ENCODE results near the gene PER2. TPM values are rescaled to one million over a fixed set of nuclear protein-coding genes. Genes with fewer than 3 reads are reported as not detected.

PER2 gene
- total RNA-seq, 1 donor from 2014 or later, result 29.8 TPM

GRCh38 chr2:238267341-238267710 is 21.1 kb downstream of the PER2 start:
- DNase-seq (ENCODE audit: low spot score), result no peak

- no peak for DNase-seq (ENCODE audit: low spot score)
Observed at GRCh38 chr2:238265605-238266004, 22.8 kb downstream of the PER2 start.

DNA sequence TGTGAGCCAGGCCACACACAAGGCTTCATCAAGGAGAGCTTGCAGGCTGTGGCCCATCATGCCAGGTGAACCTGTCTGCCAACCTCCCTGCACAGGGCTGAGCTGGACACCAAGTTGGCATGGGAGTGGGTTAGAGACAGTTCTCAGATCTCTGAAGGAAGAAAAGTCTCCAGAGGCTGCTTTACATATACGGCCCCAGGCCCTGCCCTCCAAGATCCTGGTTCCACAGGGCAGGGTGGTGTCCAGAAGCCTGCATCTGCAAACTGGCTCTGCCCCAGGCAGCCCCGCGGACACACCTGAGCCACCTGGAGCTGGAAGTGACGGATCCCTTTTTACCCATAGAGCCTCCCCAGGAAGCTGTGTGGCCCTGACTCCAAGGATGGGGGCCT is 24.3 kb downstream of the PER2 start:
- DNase-seq (ENCODE audit: low spot score), result no peak

DNA sequence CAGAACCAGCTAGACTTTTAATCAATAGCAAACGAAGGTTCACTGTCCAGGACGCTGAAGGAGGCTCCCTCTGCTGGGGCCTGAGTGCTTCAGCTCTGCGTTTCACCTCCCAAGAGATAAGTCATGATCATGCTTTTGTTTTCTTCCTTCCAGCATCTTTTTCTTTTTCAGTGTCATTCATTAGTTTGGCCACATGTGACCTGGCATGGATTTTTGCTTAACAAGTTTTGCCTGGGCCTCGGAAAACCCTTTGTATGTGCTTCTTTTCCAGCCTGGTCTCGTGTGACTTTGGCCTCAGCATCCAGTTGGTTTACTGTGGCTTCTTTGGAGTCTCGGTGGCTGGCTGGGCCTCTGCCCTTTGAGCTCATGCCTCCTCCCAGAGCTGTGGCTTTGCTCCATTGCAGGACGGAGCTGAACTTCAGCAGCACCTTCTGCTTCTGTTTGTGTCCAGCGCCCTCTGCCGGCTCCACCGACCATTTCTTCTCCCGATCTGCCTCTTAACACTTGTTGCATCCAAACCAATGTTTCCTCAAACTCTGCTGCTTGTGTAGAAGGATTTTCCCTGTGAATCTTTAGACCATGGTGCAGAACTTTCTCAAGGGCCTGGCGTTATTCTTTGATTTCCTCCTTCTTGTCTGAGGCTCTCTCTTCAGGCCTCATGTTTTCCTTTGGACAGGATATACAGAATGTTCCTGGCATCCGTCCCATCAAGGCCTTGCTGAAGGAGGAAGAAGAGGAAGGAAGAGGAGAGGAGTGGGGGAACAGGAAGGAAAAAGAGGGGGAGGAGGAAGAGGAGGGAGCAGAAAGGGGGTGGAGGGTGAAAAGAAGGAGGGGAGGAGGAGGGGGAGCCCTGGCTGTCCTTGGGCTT is 25.0 kb downstream of the PER2 start:
- DNase-seq (ENCODE audit: low spot score), result peak; percentile 94

DNA sequence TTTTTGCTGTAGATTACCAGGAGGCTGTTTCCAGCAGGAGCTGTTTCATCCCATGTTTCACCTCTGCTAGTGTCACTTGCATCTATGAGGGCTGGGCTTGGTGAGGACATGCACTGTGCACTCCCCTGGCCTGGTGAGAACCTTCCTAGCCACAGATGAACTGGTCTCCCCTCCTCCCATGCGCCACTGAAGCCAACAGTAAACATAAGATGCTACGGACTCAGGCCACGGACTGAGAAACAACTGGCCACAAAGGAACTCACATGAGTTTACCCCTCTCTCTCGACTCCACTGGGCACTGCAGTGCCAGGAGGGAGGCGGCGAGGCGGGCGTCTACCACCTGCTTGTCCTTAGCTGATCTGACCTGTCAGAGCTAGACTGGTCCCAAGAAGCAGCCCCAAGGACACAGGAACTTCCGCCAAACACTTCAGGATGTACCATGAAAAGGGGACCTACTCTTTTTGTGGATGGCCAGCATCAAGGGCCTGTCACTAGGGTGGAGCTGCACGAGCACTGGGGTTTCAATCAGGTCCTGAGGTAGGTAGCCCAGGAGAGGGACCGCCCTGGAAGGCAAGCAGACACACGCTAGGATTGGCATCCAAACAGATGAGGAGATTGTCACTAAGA is 25.8 kb downstream of the PER2 start:
- no peak for DNase-seq (ENCODE audit: low spot score)

DNA sequence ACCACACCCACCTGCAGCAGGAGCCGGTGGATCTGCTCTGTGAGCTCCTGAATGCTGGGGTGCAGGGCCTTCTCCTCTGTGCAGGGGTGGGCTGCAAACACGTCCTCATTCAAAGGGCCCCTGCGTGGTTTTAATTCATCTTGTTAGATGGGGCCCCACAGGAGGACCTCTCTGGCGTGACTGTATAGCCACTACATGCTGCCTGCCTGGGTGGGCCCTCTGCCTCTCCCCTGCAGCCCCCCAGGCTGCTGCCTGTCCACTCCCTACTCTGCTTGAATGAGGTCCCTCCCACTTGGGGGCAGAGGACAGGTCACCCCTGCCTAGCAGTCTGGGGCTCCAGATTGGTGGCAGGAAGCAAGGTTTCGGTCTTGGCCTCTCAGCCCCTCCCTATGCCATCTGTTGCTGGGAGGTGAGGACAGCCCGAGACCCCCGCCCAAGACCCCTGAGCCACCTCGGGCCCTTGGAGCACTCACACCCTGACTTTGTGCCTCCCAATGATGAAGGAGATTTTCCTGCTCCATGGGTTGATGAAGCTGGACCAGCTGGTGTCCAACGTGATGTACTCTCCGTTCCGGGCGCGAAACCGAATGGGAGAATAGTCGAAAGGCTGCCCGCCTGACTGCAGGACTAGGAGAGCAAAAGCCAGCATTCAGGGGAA is 26.6 kb downstream of the PER2 start:
- DNase-seq (ENCODE audit: low spot score), result no peak

GRCh38 chr2:238260883-238261282 is 27.5 kb downstream of the PER2 start:
- no peak for DNase-seq (ENCODE audit: low spot score)

DNA sequence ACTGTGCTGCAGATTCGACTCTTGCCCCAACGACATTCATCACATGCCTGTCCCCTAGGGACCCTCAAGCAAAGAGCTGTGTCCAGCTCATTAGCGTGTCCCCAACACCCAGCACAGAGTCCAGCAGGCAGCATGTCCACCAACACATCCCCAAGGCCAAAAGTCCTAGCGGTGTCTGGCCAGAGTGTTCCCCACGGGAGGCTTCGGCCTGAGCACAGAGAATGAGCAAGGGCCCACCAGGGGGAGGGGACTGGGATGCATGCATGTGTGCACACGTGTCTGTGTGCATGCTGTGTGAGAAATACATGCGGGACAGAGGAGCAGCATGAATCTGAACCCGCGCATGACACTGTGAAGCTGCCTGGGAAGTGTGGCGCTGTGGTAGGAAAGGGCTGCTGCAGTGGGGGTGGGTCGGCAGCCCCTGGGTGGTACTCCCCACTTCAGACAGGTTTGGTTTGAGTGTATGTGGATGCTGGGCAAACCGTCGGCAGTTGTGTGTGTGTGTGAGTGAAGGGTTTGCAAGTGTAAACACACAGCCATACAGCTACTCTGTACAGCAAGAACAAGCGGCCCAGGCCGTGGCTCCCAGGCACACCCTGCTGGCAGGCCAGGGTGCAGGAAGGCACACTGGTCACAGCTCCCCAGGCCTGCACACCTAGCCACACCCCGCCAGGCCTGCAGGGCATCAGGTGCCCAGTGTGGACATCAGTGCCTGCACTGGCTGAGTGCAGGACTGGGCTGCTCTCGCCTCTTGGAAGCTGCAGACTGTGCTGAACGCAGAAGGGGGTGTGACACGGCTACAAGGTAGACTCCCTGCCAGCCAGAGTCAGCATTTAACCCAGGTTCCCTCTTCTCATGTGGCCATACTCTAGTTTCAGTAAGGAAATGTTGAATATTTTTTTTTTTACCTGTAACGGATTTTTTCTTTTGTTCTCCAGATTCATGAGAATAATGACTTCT is 29.1 kb downstream of the PER2 start:
- DNase-seq (ENCODE audit: low spot score), result no peak

- no peak for DNase-seq (ENCODE audit: low spot score)
Observed at GRCh38 chr2:238257786-238258700, 30.4 kb downstream of the PER2 start.

GRCh38 chr2:238256594-238257104 is 31.8 kb downstream of the PER2 start:
- DNase-seq (ENCODE audit: low spot score), result peak; percentile 83

DNA sequence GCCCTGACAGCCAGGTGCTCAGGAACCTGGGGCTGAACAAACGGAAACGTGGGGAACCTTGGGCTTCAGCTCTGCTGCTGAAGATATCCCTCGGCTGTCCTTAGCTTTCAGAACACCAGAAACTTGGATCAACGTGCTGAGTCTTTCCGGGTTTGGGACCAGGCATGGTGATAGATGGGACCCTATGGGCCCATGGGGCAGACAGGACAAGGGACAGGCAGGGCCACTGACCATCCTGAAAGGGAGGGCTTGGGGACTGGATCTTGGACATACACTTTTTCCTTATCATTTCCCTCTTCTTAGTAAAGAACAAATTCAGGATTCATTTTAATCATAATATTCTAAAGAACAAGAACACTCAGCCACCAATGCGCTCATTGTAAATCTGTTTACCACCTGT is 32.3 kb downstream of the PER2 start:
- no peak for DNase-seq (ENCODE audit: low spot score)

DNA sequence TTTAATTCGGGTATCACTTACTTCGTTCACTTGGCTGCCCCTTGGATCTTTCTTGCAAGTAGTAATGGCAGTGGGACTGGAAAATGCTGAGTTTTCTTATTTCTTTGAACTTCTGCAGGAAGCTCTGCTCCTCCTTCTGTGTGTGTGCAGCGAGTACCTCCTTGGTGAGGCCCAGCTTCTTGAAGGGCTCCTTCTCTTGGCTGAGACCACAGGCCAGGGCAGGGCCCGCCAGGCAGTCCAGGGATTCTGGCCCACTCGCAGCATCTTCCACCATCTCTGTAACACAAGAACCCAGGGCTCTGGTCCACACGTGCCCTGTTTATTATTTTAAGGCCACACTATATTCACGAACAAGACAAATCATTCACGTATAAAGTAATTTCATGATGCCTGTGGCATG is 32.8 kb downstream of the PER2 start:
- DNase-seq (ENCODE audit: low spot score), result no peak

DNA sequence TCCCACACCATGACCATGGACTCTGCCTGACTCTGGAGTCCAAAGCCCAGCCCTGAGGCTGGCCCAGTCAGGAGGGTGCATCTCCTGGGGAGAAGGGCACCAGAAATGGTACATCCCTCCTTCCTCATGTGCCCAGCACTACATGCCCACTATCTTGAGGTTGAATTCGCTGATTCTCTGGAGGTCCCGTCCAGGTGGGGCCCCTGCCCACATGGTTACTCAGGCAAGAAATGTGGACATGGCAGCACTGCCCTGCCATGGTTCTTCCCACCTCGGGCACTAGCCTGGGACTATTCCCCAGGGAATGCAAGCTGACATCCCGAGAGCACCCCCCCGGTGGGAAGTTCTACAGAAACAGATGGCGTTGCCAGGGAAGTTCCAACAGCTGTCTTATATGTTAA is 33.3 kb downstream of the PER2 start:
- DNase-seq (ENCODE audit: low spot score), result no peak

GRCh38 chr2:238254095-238254723 is 34.2 kb downstream of the PER2 start:
- no peak for DNase-seq (ENCODE audit: low spot score)

DNA sequence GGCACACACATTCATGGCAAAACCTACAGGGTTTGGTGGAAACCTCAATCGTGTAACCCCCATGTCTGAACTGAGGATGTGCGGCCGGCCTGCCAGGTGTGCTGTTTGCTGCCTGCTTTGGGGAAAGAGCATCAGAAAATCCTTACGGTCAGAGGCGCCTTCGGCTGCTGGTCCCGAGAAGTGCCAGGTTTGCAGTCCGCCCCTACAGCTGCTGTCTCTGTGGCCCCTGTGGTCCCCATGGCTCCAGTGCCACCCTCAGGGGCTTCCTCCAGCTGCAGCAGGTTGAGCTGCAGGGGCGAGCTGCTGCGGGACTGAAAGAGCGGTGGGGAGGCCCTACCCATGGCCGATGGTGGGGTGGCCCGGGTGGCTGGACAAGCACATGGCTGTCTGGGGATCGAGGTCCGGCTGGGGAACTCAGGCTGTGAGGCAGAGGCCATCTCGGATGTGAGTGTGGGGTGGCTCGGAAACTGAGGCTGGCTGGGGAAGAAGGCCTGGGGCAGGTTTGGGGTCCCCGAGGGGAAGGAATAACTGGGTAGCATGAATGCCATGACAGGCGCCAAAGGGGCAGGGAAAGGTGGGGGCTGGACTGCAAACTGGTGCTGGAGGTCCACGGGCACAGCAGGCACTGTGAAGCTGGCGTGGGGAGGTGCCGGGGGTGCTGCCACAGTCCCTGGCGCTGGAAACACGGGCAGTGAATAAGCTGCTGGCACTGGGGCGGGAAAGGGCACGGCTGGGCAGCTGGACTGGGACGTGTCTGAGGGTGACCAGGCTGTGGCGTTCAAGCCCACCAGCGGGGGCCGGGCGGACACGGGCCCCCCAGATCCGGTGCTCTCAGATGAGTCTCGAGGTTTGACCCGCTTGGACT is 35.4 kb downstream of the PER2 start:
- no peak for DNase-seq (ENCODE audit: low spot score)

DNA sequence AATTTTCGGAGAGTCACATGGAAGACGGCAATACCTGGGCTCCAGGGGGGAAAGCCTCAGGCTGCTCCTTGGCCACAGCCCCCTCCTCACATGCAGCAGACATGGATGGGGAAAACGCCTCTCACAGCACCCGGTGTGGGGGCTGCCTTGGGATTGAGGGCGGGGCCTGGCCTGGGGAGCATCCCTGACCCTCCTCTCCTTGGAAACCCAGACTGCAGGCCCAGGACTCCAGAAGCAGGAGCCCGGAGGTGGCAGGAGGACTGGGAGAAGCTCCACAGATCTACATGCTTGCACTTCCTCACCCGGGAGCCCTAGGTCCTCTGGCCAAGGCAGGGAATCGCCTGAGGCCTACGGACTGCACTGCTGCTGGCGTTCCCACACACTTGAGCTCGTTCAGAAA is 36.4 kb downstream of the PER2 start:
- DNase-seq (ENCODE audit: low spot score), result no peak

- DNase-seq (ENCODE audit: low spot score), result no peak
Observed at GRCh38 chr2:238251331-238251730, 37.1 kb downstream of the PER2 start.

- DNase-seq (ENCODE audit: low spot score), result no peak
Observed at GRCh38 chr2:238250896-238251295, 37.5 kb downstream of the PER2 start.

DNA sequence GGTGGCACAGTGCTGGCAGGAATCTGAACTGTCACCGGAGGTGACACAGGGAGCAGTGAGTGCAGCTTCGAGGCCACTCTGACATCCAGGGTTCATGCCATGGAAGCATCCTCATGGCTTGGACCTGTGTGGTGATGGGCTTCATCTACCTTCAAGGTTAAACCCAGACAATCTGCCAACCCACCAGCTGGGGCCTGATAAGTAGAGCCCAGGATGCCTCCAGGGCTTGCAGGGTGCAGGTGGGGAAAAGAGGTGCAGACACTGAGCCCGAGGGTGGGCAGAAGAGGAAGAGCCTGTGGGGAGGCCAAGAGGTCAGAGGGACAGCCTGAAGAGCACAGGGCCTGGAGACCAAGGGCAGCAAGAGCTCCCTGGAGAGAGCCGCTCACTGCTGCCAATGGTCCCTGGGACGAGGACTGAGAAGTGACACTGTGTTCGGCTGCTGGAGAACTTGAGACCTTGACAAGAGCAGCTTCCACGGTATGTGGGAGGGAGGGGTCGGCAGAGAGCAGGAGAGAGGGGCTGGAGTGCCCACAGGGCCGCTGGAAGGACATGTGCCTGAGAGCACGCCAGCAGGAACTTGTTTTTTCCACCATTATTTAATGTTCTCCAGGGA is 40.5 kb downstream of the PER2 start:
- DNase-seq (ENCODE audit: low spot score), result no peak

Measured in mucosa of gallbladder (tissue), 1 donor.